ENCODE results near the gene PRSS50.
A peak's percentile ranks its signal among the peaks of the same experiment; 100 is the strongest.

- TF ChIP-seq, protein P1, sequence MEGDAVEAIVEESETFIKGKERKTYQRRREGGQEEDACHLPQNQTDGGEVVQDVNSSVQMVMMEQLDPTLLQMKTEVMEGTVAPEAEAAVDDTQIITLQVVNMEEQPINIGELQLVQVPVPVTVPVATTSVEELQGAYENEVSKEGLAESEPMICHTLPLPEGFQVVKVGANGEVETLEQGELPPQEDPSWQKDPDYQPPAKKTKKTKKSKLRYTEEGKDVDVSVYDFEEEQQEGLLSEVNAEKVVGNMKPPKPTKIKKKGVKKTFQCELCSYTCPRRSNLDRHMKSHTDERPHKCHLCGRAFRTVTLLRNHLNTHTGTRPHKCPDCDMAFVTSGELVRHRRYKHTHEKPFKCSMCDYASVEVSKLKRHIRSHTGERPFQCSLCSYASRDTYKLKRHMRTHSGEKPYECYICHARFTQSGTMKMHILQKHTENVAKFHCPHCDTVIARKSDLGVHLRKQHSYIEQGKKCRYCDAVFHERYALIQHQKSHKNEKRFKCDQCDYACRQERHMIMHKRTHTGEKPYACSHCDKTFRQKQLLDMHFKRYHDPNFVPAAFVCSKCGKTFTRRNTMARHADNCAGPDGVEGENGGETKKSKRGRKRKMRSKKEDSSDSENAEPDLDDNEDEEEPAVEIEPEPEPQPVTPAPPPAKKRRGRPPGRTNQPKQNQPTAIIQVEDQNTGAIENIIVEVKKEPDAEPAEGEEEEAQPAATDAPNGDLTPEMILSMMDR (IDR thresholded peaks at IDR 0.05): peak in 1 of 3 experiments; percentile 19
- TF ChIP-seq POLR2A (IDR thresholded peaks at IDR 0.05): no peak
Observed at GRCh38 chr3:46695177-46695961, 22.3 kb downstream of the PRSS50 start.
